ENCODE measurements around the gene COX7C. TPM values are rescaled to one million over a fixed set of nuclear protein-coding genes. Genes with fewer than 3 reads are reported as not detected.
"Not testable (repeated sequence)": the region's sequence is repeated elsewhere in the genome, so short reads cannot be mapped to it uniquely, and the experiment has no call there.

COX7C gene, protein sequence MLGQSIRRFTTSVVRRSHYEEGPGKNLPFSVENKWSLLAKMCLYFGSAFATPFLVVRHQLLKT
- total RNA-seq (100 to 1,000 TPM; 393 to 571 (median 547) TPM), polyA plus RNA-seq (100 to 1,000 TPM; 631 to 932 TPM), total RNA-seq (126 reads per million, percentile 88 among the genes with 10 or more reads in this experiment)

DNA sequence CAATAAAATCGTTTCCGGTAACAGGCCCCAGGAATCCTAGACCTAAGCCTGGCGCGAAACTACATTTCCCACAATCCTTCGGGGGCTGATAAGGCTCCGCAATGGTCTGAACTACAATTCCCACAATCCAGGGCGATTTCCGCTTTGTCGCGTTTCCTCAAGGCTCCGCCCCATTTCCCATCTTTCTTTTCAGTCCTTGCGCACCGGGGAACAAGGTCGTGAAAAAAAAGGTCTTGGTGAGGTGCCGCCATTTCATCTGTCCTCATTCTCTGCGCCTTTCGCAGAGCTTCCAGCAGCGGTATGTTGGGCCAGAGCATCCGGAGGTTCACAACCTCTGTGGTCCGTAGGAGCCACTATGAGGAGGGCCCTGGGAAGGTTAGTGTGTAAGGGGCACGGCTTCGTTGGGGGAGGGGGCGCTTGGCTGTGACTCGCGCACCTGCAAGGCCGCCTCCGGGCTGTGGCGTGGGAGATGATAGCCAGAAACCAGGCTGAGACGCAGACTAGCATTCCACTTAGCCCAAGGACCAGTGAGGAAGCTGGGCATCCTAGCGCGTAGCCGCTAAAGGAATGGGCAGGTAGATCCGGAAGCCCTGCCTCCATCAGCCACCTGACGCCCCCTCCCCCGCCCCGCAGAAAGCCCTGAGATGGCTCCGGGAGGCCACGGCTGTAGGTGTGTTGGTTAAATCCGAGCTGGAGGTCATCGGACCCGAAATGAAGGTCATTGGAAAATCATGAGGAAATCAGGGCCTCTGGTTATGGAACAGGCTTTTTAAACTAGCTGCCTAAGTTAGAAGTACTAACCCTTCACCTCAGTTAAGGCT, at the start of gene COX7C:
Gene COX7C, plus strand, starts transcription at position 186 of the 821 bp plus-strand sequence. Its CDS starts 115 bp downstream, at position 301.
- POLR2A ChIA-PET = interaction anchor here (0.6 to 1.2 kb wide), 4 partner anchors 9 to 1633 kb away, joined by 3 to 7 read pairs (median 4); no protein-coding TSS in a partner anchor
- peaks cover 4 to 23% (median 11%) of the 10 kb centered on the region in 3 experiments for H3K36me3 ChIP-seq (ENCODE audit: control insufficient read depth in 2 of 3, insufficient read depth in 3 of 3, low read length in 3 of 3)
- Mint-ChIP-seq H3K27ac (peak within 1 kb of the TSS; percentile 98 to 100 (median 100)), H3K27me3 (peaks cover 8 to 14% (median 9%) of the 10 kb centered on the region in 5 donors), H3K4me1 (peaks cover 5 to 46% (median 32%) of the 10 kb centered on the region in 7 donors), H3K9me3 (peaks cover 0 to 5% (median 3%) of the 10 kb centered on the region in 11 donors), H3K4me3 (peak within 1 kb of the TSS; percentile 96 to 100 (median 100)), H3K36me3 (peaks cover 4 to 41% (median 24%) of the 10 kb centered on the region in 5 donors)
- CTCF ChIA-PET = no interaction called here
- H3K9me3 ChIP-seq (ENCODE audit: control insufficient read depth in 2 of 3, low read length in 3 of 3) = no peaks in the 10 kb centered on the region
- peak within 1 kb of the TSS; percentile 96 for H3K27ac ChIP-seq (ENCODE audit: low read depth, low read length)
- H3K4me3 ChIP-seq (ENCODE audit: low read length) = peak within 1 kb of the TSS; percentile 95
- H3K4me1 ChIP-seq (ENCODE audit: control insufficient read depth in 2 of 2, insufficient read depth in 2 of 2, low read length in 2 of 2) = peaks cover 7 to 12% of the 10 kb centered on the region in 2 donors
- DNase-seq (peak; percentile 67 to 97 (median 96)), ATAC-seq (peak; percentile 97)
- H3K27me3 ChIP-seq (ENCODE audit: control insufficient read depth in 2 of 2, insufficient read depth in 2 of 2, low read length in 2 of 2) = no peaks in the 10 kb centered on the region
- intact Hi-C loops (cut with micrococcal nuclease) = loop anchor here (1.0 to 5.0 kb wide), 8 partner anchors 299 to 1885 kb away; partner anchors contain the start of genes CCNH (in 2 of the 2) and TMEM161B (in 2 of the 2)

DNA sequence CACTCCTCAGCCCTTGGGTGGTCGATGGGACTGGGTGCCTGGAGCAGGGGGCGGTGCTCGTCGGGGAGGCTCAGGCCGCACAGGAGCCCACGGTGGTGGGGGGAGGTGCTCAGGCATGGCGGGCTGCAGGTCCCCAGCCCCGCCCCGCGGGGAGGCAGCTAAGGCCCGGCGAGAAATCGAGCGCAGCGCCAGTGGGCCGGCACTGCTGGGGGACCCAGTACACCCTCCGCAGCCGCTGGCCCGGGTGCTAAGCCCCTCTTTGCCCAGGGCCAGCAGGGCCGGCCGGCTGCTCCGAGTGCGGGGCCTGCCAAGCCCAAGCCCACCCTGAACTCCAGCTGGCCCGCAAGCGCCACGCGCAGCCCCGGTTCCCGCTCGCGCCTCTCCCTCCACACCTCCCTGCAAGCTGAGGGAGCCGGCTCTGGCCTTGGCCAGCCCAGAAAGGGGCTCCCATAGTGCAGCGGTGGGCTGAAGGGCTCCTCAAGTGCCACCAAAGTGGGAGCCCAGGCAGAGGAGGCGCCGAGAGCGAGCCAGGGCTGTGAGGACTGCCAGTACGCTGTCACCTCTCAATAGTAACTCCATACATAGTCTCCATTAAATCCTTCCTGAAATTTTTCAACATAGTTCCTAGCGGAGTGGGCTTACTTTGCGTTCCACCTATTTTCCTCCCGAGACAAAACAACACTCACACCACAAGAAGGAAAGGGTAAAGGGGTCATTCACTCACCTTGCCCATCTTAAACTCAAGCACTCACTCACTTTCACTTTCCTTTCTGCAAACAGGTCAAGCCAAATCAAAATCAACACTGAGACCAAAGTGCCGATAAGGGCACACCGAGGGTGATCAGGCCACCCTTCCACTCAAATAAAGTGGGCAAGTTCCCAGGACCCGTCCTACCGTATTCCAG, 48.0 kb upstream of the COX7C start:
- POLR2A ChIA-PET; H3K36me3 ChIP-seq (ENCODE audit: control insufficient read depth in 2 of 3, insufficient read depth in 3 of 3, low read length in 3 of 3); H3K27me3 ChIP-seq (ENCODE audit: control insufficient read depth in 2 of 2, insufficient read depth in 2 of 2, low read length in 2 of 2); H3K9me3 ChIP-seq (ENCODE audit: control insufficient read depth in 2 of 3, low read length in 3 of 3); H3K27me3 Mint-ChIP-seq; H3K27ac ChIP-seq (ENCODE audit: low read depth, low read length); H3K4me1 ChIP-seq (ENCODE audit: control insufficient read depth in 2 of 2, insufficient read depth in 2 of 2, low read length in 2 of 2); H3K27ac Mint-ChIP-seq; H3K4me3 ChIP-seq (ENCODE audit: low read length); ATAC-seq; H3K9me3 Mint-ChIP-seq; H3K36me3 Mint-ChIP-seq; intact Hi-C loops (cut with micrococcal nuclease); H3K4me3 Mint-ChIP-seq; H3K4me1 Mint-ChIP-seq; DNase-seq: not testable (repeated sequence)
- CTCF ChIA-PET = interaction anchor here (0.7 kb wide), 1 partner anchor 835 kb away, joined by 3 read pairs; no protein-coding TSS in a partner anchor

DNA sequence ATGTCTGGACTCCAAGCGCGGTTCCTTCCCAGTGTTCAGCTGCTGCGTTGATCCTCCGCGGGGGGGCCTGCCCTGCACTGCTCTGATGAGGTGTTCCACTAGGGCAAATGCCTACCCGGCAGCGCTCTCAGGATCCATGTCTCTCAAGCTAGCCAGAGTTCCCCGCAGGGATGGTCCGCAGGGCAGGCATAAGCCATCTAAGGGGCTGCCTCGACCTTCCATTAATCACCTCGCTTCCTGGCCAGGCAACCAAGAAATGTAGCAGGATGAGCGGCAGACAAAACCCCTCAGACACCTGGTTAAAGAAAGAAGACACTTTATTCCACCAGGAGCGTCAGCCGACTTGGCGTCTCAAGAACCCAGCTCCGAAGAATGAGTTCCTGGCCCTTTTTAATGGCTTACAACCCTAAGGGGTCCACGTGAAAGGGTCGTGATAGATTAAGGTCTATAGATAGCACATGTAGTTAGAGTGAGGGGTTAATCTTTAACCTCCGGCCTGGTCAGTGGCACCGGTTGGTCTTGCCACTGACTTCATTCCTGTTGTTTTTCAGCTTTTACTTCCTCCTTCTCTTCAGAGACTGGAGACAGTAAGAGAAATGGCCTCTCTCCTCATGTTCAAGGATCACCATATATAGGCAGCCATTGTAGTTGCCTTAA, 47.2 kb upstream of the COX7C start:
- H3K4me1 Mint-ChIP-seq = peaks cover 0 to 4% (median 0%) of the 10 kb centered on the region in 7 donors
- peaks cover 0 to 7% (median 0%) of the 10 kb centered on the region in 5 donors for H3K27me3 Mint-ChIP-seq
- Histone ChIP-seq H3K4me1 (ENCODE audit: control insufficient read depth in 2 of 2, insufficient read depth in 2 of 2, low read length in 2 of 2) (no peaks in the 10 kb centered on the region), H3K4me3 (ENCODE audit: low read length) (no peak overlapping the region), H3K27ac (ENCODE audit: low read depth, low read length) (no peak overlapping the region), H3K36me3 (ENCODE audit: control insufficient read depth in 2 of 3, insufficient read depth in 3 of 3, low read length in 3 of 3) (no peaks in the 10 kb centered on the region), H3K27me3 (ENCODE audit: control insufficient read depth in 2 of 2, insufficient read depth in 2 of 2, low read length in 2 of 2) (no peaks in the 10 kb centered on the region), H3K9me3 (ENCODE audit: control insufficient read depth in 2 of 3, low read length in 3 of 3) (no peaks in the 10 kb centered on the region)
- H3K27ac Mint-ChIP-seq = no peak overlapping the region
- no peak overlapping the region for H3K4me3 Mint-ChIP-seq
- peaks cover 0 to 3% (median 0%) of the 10 kb centered on the region in 11 donors for H3K9me3 Mint-ChIP-seq
- ATAC-seq (no peak), DNase-seq (no peak)
- ChIA-PET CTCF (no interaction called here), POLR2A (no interaction called here)
- H3K36me3 Mint-ChIP-seq = no peaks in the 10 kb centered on the region
- intact Hi-C loops (cut with micrococcal nuclease) = no loop called here

DNA sequence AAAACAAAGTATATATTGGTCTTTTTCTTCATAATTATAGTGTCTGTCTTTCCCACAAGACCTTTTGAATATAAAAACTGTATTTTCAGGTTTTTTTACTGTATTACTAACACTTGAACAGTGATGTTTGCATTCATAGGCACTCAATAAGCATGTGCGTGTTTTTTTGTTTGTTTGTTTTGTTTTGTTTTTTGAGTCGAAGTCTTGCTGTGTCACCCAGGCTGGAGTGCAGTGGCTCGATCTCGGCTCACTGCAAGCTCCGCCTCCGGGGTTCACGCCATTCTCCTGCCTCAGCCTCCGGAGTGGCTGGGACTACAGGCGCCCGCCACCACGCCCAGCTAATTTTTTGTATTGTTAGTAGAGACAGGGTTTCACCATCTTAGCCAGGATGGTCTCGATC, 46.6 kb upstream of the COX7C start:
- H3K27ac Mint-ChIP-seq; intact Hi-C loops (cut with micrococcal nuclease): not testable (repeated sequence)

DNA sequence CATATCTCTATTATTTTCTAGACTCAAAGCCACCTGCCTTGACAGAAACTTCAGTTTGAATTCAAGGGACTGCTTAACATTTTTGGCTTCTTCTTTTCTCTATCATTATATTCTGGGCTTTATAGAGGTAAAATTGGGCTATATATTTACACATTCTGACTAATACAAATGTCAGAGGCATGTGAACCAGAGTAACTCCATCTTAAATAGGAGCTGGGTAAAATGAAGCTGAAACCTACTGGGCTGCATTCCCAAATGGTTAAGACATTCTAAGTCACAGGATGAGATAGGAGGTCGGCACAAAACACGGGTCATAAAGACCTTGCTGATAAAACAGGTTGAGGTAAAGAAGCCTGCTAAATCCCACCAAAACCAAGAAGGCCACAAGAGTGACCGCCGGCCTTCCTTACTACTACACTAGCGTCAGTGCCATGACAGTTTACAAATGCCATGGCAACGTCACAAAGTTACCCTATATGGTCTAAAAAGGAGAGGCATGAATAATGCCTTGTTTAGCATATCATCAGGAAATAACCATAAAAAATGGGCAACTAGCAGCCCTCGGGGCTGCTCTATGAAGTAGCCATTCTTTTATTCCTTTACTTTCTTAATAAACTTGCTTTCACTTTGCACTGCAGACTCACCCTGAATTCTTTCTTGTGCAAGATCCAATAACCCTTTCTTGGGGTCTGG, 44.8 kb upstream of the COX7C start:
- POLR2A ChIA-PET = no interaction called here
- no peaks in the 10 kb centered on the region for H3K27me3 ChIP-seq (ENCODE audit: control insufficient read depth in 2 of 2, insufficient read depth in 2 of 2, low read length in 2 of 2)
- Mint-ChIP-seq H3K36me3 (no peaks in the 10 kb centered on the region), H3K4me1 (peaks cover 0 to 4% (median 0%) of the 10 kb centered on the region in 7 donors), H3K27ac (no peak overlapping the region), H3K27me3 (peaks cover 0 to 10% (median 6%) of the 10 kb centered on the region in 5 donors), H3K9me3 (peaks cover 0 to 3% (median 0%) of the 10 kb centered on the region in 11 donors), H3K4me3 (no peak overlapping the region)
- no peaks in the 10 kb centered on the region for H3K4me1 ChIP-seq (ENCODE audit: control insufficient read depth in 2 of 2, insufficient read depth in 2 of 2, low read length in 2 of 2)
- ATAC-seq = no peak
- intact Hi-C loops (cut with micrococcal nuclease) = no loop called here
- no peak overlapping the region for H3K4me3 ChIP-seq (ENCODE audit: low read length)
- DNase-seq = no peak
- H3K36me3 ChIP-seq (ENCODE audit: control insufficient read depth in 2 of 3, insufficient read depth in 3 of 3, low read length in 3 of 3) = no peaks in the 10 kb centered on the region
- no peaks in the 10 kb centered on the region for H3K9me3 ChIP-seq (ENCODE audit: control insufficient read depth in 2 of 3, low read length in 3 of 3)
- no peak overlapping the region for H3K27ac ChIP-seq (ENCODE audit: low read depth, low read length)
- CTCF ChIA-PET = no interaction called here

More for the DNA sequence above, 46.6 kb upstream of the COX7C start:
- H3K4me3 Mint-ChIP-seq; H3K36me3 Mint-ChIP-seq; H3K4me1 Mint-ChIP-seq; H3K27me3 ChIP-seq (ENCODE audit: control insufficient read depth in 2 of 2, insufficient read depth in 2 of 2, low read length in 2 of 2); H3K36me3 ChIP-seq (ENCODE audit: control insufficient read depth in 2 of 3, insufficient read depth in 3 of 3, low read length in 3 of 3); DNase-seq; ATAC-seq; H3K27me3 Mint-ChIP-seq; H3K27ac ChIP-seq (ENCODE audit: low read depth, low read length); H3K9me3 Mint-ChIP-seq; CTCF ChIA-PET; H3K4me1 ChIP-seq (ENCODE audit: control insufficient read depth in 2 of 2, insufficient read depth in 2 of 2, low read length in 2 of 2); POLR2A ChIA-PET; H3K9me3 ChIP-seq (ENCODE audit: control insufficient read depth in 2 of 3, low read length in 3 of 3); H3K4me3 ChIP-seq (ENCODE audit: low read length): not testable (repeated sequence)

DNA sequence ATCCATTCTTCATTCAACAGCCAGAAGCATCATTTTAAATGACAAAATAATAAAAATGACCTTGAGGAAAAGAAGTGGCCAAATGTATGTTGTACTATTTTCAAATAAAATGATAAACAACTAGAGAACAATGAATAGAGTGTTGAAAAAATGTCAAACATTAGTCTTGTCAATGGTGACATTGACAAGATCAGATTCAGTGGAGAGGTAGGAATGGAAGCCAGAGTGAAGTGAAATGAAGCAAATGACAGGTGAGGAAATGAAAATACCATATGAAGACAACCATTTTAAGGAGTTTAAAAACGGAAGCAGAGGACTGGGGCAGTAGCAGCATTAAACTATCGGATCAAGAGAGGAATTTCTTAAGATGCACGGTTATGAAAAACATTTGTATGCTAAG, 38.2 kb upstream of the COX7C start:
- Mint-ChIP-seq H3K4me1 (no peaks in the 10 kb centered on the region), H3K27me3 (peaks cover 0 to 23% (median 14%) of the 10 kb centered on the region in 5 donors), H3K9me3 (peaks cover 0 to 7% (median 2%) of the 10 kb centered on the region in 11 donors), H3K27ac (no peak overlapping the region), H3K36me3 (no peaks in the 10 kb centered on the region), H3K4me3 (no peak overlapping the region)
- CTCF ChIA-PET = no interaction called here
- no peaks in the 10 kb centered on the region for H3K4me1 ChIP-seq (ENCODE audit: control insufficient read depth in 2 of 2, insufficient read depth in 2 of 2, low read length in 2 of 2)
- ATAC-seq (no peak), DNase-seq (no peak)
- H3K9me3 ChIP-seq (ENCODE audit: control insufficient read depth in 2 of 3, low read length in 3 of 3) = no peaks in the 10 kb centered on the region
- no peaks in the 10 kb centered on the region for H3K36me3 ChIP-seq (ENCODE audit: control insufficient read depth in 2 of 3, insufficient read depth in 3 of 3, low read length in 3 of 3)
- no peak overlapping the region for H3K4me3 ChIP-seq (ENCODE audit: low read length)
- POLR2A ChIA-PET = no interaction called here
- H3K27ac ChIP-seq (ENCODE audit: low read depth, low read length) = no peak overlapping the region
- intact Hi-C loops (cut with micrococcal nuclease) = no loop called here
- H3K27me3 ChIP-seq (ENCODE audit: control insufficient read depth in 2 of 2, insufficient read depth in 2 of 2, low read length in 2 of 2) = no peaks in the 10 kb centered on the region
